ENCODE results near the gene EPS8.

The EPS8 gene

GRCh38 chr12:15662983-15663659, 126.1 kb downstream of the EPS8 start:
- no peak for TF ChIP-seq ZNF274 (IDR thresholded peaks at IDR 0.05; ENCODE audit: low read depth, low read length)
- H3K4me3 ChIP-seq (ENCODE audit: low read length) = no peak overlapping the region

GRCh38 chr12:15662303-15662980, 126.7 kb downstream of the EPS8 start:
- TF ChIP-seq ZNF274 (IDR thresholded peaks at IDR 0.05; ENCODE audit: low read depth, low read length) = no peak
- no peak overlapping the region for H3K4me3 ChIP-seq (ENCODE audit: low read length)

- no peak overlapping the region for H3K4me3 ChIP-seq (ENCODE audit: low read length)
- TF ChIP-seq ZNF274 (IDR thresholded peaks at IDR 0.05; ENCODE audit: low read depth, low read length) = no peak
Observed at GRCh38 chr12:15651371-15651770, 137.8 kb downstream of the EPS8 start.

GRCh38 chr12:15650399-15651128, 138.6 kb downstream of the EPS8 start:
- no peak overlapping the region for H3K4me3 ChIP-seq (ENCODE audit: low read length)
- no peak for TF ChIP-seq ZNF274 (IDR thresholded peaks at IDR 0.05; ENCODE audit: low read depth, low read length)

GRCh38 chr12:15649347-15649746, 139.8 kb downstream of the EPS8 start:
- H3K4me3 ChIP-seq (ENCODE audit: low read length) = no peak overlapping the region
- no peak for TF ChIP-seq ZNF274 (IDR thresholded peaks at IDR 0.05; ENCODE audit: low read depth, low read length)

- no peak for TF ChIP-seq ZNF274 (IDR thresholded peaks at IDR 0.05; ENCODE audit: low read depth, low read length)
- no peak overlapping the region for H3K4me3 ChIP-seq (ENCODE audit: low read length)
Observed at GRCh38 chr12:15648558-15648957, 140.6 kb downstream of the EPS8 start.

- no peak overlapping the region for H3K4me3 ChIP-seq (ENCODE audit: low read length)
- no peak for TF ChIP-seq ZNF274 (IDR thresholded peaks at IDR 0.05; ENCODE audit: low read depth, low read length)
Observed at GRCh38 chr12:15646581-15646980, 142.6 kb downstream of the EPS8 start.

GRCh38 chr12:15644700-15645099, 144.5 kb downstream of the EPS8 start:
- H3K4me3 ChIP-seq (ENCODE audit: low read length) = no peak overlapping the region
- TF ChIP-seq ZNF274 (IDR thresholded peaks at IDR 0.05; ENCODE audit: low read depth, low read length) = no peak

- H3K4me3 ChIP-seq (ENCODE audit: low read length) = no peak overlapping the region
- TF ChIP-seq ZNF274 (IDR thresholded peaks at IDR 0.05; ENCODE audit: low read depth, low read length) = no peak
Observed at GRCh38 chr12:15638231-15638630, 151.0 kb downstream of the EPS8 start.

GRCh38 chr12:15636060-15636890, 152.9 kb downstream of the EPS8 start:
- TF ChIP-seq ZNF274 (IDR thresholded peaks at IDR 0.05; ENCODE audit: low read depth, low read length) = no peak
- H3K4me3 ChIP-seq (ENCODE audit: low read length) = no peak overlapping the region

- no peak overlapping the region for H3K4me3 ChIP-seq (ENCODE audit: low read length)
- no peak for TF ChIP-seq ZNF274 (IDR thresholded peaks at IDR 0.05; ENCODE audit: low read depth, low read length)
Observed at GRCh38 chr12:15634010-15634683, 155.0 kb downstream of the EPS8 start.

GRCh38 chr12:15633201-15633600, 156.0 kb downstream of the EPS8 start:
- no peak for TF ChIP-seq ZNF274 (IDR thresholded peaks at IDR 0.05; ENCODE audit: low read depth, low read length)
- no peak overlapping the region for H3K4me3 ChIP-seq (ENCODE audit: low read length)

GRCh38 chr12:15632708-15633107, 156.5 kb downstream of the EPS8 start:
- TF ChIP-seq ZNF274 (IDR thresholded peaks at IDR 0.05; ENCODE audit: low read depth, low read length) = no peak
- no peak overlapping the region for H3K4me3 ChIP-seq (ENCODE audit: low read length)

Data from GM08714 (cell line).